Measurements from ENCODE around the gene POLE3. TPM values are rescaled to one million over a fixed set of nuclear protein-coding genes. Genes with fewer than 3 reads are reported as not detected.

The POLE3 gene
- polyA plus RNA-seq, 3 donors: 36.1 to 113 (median 92.1) TPM

- intact Hi-C loops (cut with micrococcal nuclease): no loop called here
- Histone ChIP-seq H3K4me3 (replicated peaks in 1 of 3; ENCODE audit: low read depth in 2 of 3, low read length in 3 of 3) (no peak overlapping the region), H3K79me2 (ENCODE audit: insufficient read depth, low read length) (no peaks in the 10 kb centered on the region), H3K4me1 (ENCODE audit: control insufficient read depth in 1 of 2, insufficient read depth in 2 of 2, low read length in 2 of 2) (peaks cover 11 to 16% of the 10 kb centered on the region in 2 donors), H3K9me3 (replicated peaks in 1 of 2; ENCODE audit: control insufficient read depth in 1 of 2, insufficient read depth in 1 of 2, low read length in 2 of 2) (no peaks in the 10 kb centered on the region), H3K9ac (ENCODE audit: insufficient read depth, low read length, poor library complexity, severe bottlenecking) (no peak overlapping the region), H3K27me3 (ENCODE audit: control insufficient read depth in 2 of 2, insufficient read depth in 2 of 2, low read length in 2 of 2) (no peaks in the 10 kb centered on the region), H3K36me3 (replicated peaks in 1 of 2; ENCODE audit: control insufficient read depth in 1 of 2, insufficient read depth in 2 of 2, low read length in 2 of 2) (no peaks in the 10 kb centered on the region), H4K20me1 (ENCODE audit: insufficient read depth, low read length) (no peaks in the 10 kb centered on the region), H3K4me2 (replicated peaks; ENCODE audit: extremely low read depth, low read length, poor library complexity, severe bottlenecking) (no peak overlapping the region), H2AFZ (ENCODE audit: insufficient read depth, low read depth, low read length, poor library complexity, severe bottlenecking) (peak overlapping the region; percentile 68), H3K27ac (ENCODE audit: low read depth in 1 of 2, low read length in 2 of 2) (peak overlapping the region in 1 of 2 donors; percentile 70)
- WGBS (ENCODE audit: insufficient coverage): no CpG with 5 or more reads among the region's 1 CpG
- no peaks in the 10 kb centered on the region for H3K36me3 Mint-ChIP-seq
- no peak for DNase-seq
- no peak for TF ChIP-seq CTCF (IDR thresholded peaks at IDR 0.05)
- no peaks in the 10 kb centered on the region for H3K9me3 Mint-ChIP-seq
- no peak overlapping the region for H3K4me3 Mint-ChIP-seq
- H3K4me1 Mint-ChIP-seq: peaks cover 16% of the 10 kb centered on the region
- H3K27me3 Mint-ChIP-seq (ENCODE audit: low read depth in 3 of 3): peaks cover 0 to 3% (median 0%) of the 10 kb centered on the region in 3 donors
- H3K27ac Mint-ChIP-seq: peak overlapping the region in 3 of 7 donors; percentile 34 to 86 (median 73)
These were observed 45.5 kb downstream of the POLE3 start for GRCh38 chr9:113364951-113365350.

GRCh38 chr9:113363336-113363735 lies 47.1 kb downstream of the POLE3 start:
- no peak overlapping the region for H3K4me2 ChIP-seq (replicated peaks; ENCODE audit: extremely low read depth, low read length, poor library complexity, severe bottlenecking)
- H3K9ac ChIP-seq (ENCODE audit: insufficient read depth, low read length, poor library complexity, severe bottlenecking): no peak overlapping the region
- DNase-seq: no peak
- Mint-ChIP-seq H3K27ac (no peak overlapping the region), H3K9me3 (no peaks in the 10 kb centered on the region), H3K36me3 (no peaks in the 10 kb centered on the region), H3K4me3 (no peak overlapping the region), H3K27me3 (ENCODE audit: low read depth in 3 of 3) (peaks cover 0 to 3% (median 0%) of the 10 kb centered on the region in 3 donors), H3K4me1 (peaks cover 16% of the 10 kb centered on the region)
- H3K79me2 ChIP-seq (ENCODE audit: insufficient read depth, low read length): no peaks in the 10 kb centered on the region
- no peaks in the 10 kb centered on the region for H3K36me3 ChIP-seq (replicated peaks in 1 of 2; ENCODE audit: control insufficient read depth in 1 of 2, insufficient read depth in 2 of 2, low read length in 2 of 2)
- no peaks in the 10 kb centered on the region for H4K20me1 ChIP-seq (ENCODE audit: insufficient read depth, low read length)
- 100% methylated on average over 2 of the region's 3 CpGs for WGBS (ENCODE audit: insufficient coverage)
- H2AFZ ChIP-seq (ENCODE audit: insufficient read depth, low read depth, low read length, poor library complexity, severe bottlenecking): no peak overlapping the region
- peaks cover 11 to 16% of the 10 kb centered on the region in 2 donors for H3K4me1 ChIP-seq (ENCODE audit: control insufficient read depth in 1 of 2, insufficient read depth in 2 of 2, low read length in 2 of 2)
- TF ChIP-seq CTCF (IDR thresholded peaks at IDR 0.05): no peak
- no peaks in the 10 kb centered on the region for H3K27me3 ChIP-seq (ENCODE audit: control insufficient read depth in 2 of 2, insufficient read depth in 2 of 2, low read length in 2 of 2)
- no peak overlapping the region for H3K4me3 ChIP-seq (replicated peaks in 1 of 3; ENCODE audit: low read depth in 2 of 3, low read length in 3 of 3)
- H3K27ac ChIP-seq (ENCODE audit: low read depth in 1 of 2, low read length in 2 of 2): no peak overlapping the region
- intact Hi-C loops (cut with micrococcal nuclease): no loop called here
- no peaks in the 10 kb centered on the region for H3K9me3 ChIP-seq (replicated peaks in 1 of 2; ENCODE audit: control insufficient read depth in 1 of 2, insufficient read depth in 1 of 2, low read length in 2 of 2)
